ENCODE measurements around the gene ADAMTS9.

The ADAMTS9 gene

GRCh38 chr3:64681015-64681414, 6.8 kb downstream of the ADAMTS9 start:
- H3K36me3 ChIP-seq (ENCODE audit: control insufficient read depth, insufficient read depth, low read length) = no peaks in the 10 kb centered on the region
- no peak overlapping the region for H3K4me3 ChIP-seq (ENCODE audit: low read depth, low read length)
- H3K79me2 ChIP-seq = no peaks in the 10 kb centered on the region
- H3K9me3 ChIP-seq (ENCODE audit: control insufficient read depth, low read length) = no peaks in the 10 kb centered on the region
- no peak overlapping the region for H3K9ac ChIP-seq
- TF ChIP-seq, protein P1, sequence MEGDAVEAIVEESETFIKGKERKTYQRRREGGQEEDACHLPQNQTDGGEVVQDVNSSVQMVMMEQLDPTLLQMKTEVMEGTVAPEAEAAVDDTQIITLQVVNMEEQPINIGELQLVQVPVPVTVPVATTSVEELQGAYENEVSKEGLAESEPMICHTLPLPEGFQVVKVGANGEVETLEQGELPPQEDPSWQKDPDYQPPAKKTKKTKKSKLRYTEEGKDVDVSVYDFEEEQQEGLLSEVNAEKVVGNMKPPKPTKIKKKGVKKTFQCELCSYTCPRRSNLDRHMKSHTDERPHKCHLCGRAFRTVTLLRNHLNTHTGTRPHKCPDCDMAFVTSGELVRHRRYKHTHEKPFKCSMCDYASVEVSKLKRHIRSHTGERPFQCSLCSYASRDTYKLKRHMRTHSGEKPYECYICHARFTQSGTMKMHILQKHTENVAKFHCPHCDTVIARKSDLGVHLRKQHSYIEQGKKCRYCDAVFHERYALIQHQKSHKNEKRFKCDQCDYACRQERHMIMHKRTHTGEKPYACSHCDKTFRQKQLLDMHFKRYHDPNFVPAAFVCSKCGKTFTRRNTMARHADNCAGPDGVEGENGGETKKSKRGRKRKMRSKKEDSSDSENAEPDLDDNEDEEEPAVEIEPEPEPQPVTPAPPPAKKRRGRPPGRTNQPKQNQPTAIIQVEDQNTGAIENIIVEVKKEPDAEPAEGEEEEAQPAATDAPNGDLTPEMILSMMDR (IDR thresholded peaks at IDR 0.05) = no peak
- H3K4me2 ChIP-seq (ENCODE audit: low read length) = no peak overlapping the region
- H3K27ac ChIP-seq = no peak overlapping the region
- H3K27me3 ChIP-seq (ENCODE audit: control insufficient read depth, insufficient read depth, low read length) = no peaks in the 10 kb centered on the region
- H2AFZ ChIP-seq = no peak overlapping the region
- H3K4me1 ChIP-seq = peaks cover under 1% of the 10 kb centered on the region

DNA sequence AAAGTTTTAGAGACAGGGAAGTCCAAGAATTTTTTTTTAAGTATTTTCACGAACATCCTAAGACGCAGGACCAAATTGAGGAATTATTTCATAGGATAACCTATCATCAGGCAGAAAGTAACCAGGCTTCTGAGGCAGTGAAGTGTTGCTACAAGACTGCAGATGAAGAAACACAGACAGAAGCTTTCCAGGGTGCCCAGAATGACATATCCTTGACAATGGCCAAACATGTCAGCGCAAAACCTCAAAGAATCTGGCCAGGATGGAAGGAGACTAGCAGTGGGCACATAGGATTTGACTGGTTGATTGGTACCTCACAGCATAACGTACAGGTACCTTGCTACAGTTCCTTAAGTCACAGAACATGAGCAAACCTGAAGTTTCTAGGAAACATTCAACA, 7.5 kb downstream of the ADAMTS9 start:
- TF ChIP-seq, protein P1 (IDR thresholded peaks at IDR 0.05) = no peak
- Histone ChIP-seq H3K27me3 (ENCODE audit: control insufficient read depth, insufficient read depth, low read length) (no peaks in the 10 kb centered on the region), H3K9ac (no peak overlapping the region), H3K4me3 (ENCODE audit: low read depth, low read length) (no peak overlapping the region), H3K27ac (no peak overlapping the region), H3K9me3 (ENCODE audit: control insufficient read depth, low read length) (no peaks in the 10 kb centered on the region), H3K36me3 (ENCODE audit: control insufficient read depth, insufficient read depth, low read length) (no peaks in the 10 kb centered on the region), H2AFZ (no peak overlapping the region), H3K4me2 (ENCODE audit: low read length) (no peak overlapping the region), H3K4me1 (no peaks in the 10 kb centered on the region), H3K79me2 (no peaks in the 10 kb centered on the region)

GRCh38 chr3:64677961-64678716, 9.7 kb downstream of the ADAMTS9 start:
- H3K4me1 ChIP-seq = no peaks in the 10 kb centered on the region
- H3K4me2 ChIP-seq (ENCODE audit: low read length) = no peak overlapping the region
- no peaks in the 10 kb centered on the region for H3K79me2 ChIP-seq
- H3K4me3 ChIP-seq (ENCODE audit: low read depth, low read length) = no peak overlapping the region
- no peaks in the 10 kb centered on the region for H3K36me3 ChIP-seq (ENCODE audit: control insufficient read depth, insufficient read depth, low read length)
- no peak overlapping the region for H3K9ac ChIP-seq
- TF ChIP-seq, protein P1 (IDR thresholded peaks at IDR 0.05) = no peak
- H3K27me3 ChIP-seq (ENCODE audit: control insufficient read depth, insufficient read depth, low read length) = no peaks in the 10 kb centered on the region
- no peak overlapping the region for H2AFZ ChIP-seq
- H3K9me3 ChIP-seq (ENCODE audit: control insufficient read depth, low read length) = no peaks in the 10 kb centered on the region
- H3K27ac ChIP-seq = no peak overlapping the region

DNA sequence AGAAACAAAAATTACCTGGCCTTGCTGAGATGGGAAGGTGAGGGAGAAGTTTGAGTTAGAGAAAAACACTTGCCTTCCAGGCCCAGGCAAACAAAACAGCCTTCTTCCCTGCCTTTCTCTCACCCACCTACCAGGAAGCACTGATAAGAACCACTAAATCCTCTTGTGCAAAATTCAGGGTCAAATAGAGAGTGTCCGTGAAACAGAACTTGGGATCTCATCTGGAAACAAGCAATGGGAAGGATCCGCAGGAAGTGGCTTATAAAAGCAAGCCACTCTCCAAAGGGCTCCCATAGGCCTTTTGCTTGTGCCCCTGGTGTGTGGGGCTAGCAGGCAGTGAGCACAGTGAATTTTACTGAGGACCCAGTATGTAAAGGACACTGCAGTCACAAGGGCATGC, 11.0 kb downstream of the ADAMTS9 start:
- Histone ChIP-seq H3K9me3 (ENCODE audit: control insufficient read depth, low read length) (no peaks in the 10 kb centered on the region), H3K27ac (no peak overlapping the region), H3K36me3 (ENCODE audit: control insufficient read depth, insufficient read depth, low read length) (no peaks in the 10 kb centered on the region), H3K9ac (no peak overlapping the region), H2AFZ (no peak overlapping the region), H3K4me2 (ENCODE audit: low read length) (no peak overlapping the region), H3K27me3 (ENCODE audit: control insufficient read depth, insufficient read depth, low read length) (no peaks in the 10 kb centered on the region), H3K4me1 (no peaks in the 10 kb centered on the region), H3K79me2 (no peaks in the 10 kb centered on the region), H3K4me3 (ENCODE audit: low read depth, low read length) (no peak overlapping the region)
- TF ChIP-seq, protein P1 (IDR thresholded peaks at IDR 0.05) = no peak

GRCh38 chr3:64675687-64676247, 12.0 kb downstream of the ADAMTS9 start:
- H3K9me3 ChIP-seq (ENCODE audit: control insufficient read depth, low read length) = no peaks in the 10 kb centered on the region
- no peaks in the 10 kb centered on the region for H3K36me3 ChIP-seq (ENCODE audit: control insufficient read depth, insufficient read depth, low read length)
- no peaks in the 10 kb centered on the region for H3K4me1 ChIP-seq
- no peaks in the 10 kb centered on the region for H3K79me2 ChIP-seq
- H3K4me2 ChIP-seq (ENCODE audit: low read length) = no peak overlapping the region
- no peaks in the 10 kb centered on the region for H3K27me3 ChIP-seq (ENCODE audit: control insufficient read depth, insufficient read depth, low read length)
- H3K9ac ChIP-seq = no peak overlapping the region
- TF ChIP-seq, protein P1 (IDR thresholded peaks at IDR 0.05) = no peak
- H3K27ac ChIP-seq = no peak overlapping the region
- no peak overlapping the region for H3K4me3 ChIP-seq (ENCODE audit: low read depth, low read length)
- H2AFZ ChIP-seq = no peak overlapping the region

All from parathyroid adenoma (tissue), 2 donors.